ENCODE measurements around the gene SLC5A1.

- TF ChIP-seq CEBPB (IDR thresholded peaks at IDR 0.05) (no peak), EP300 (IDR thresholded peaks at IDR 0.05; ENCODE audit: borderline replicate concordance) (no peak), YY1 (IDR thresholded peaks at IDR 0.05; ENCODE audit: low read depth) (no peak)
Observed at GRCh38 chr22:32130464-32130863, 87.4 kb downstream of the SLC5A1 start.

Measured in Ishikawa (cell line).